Effector CD8-positive, alpha-beta T cell (primary cell): Measurements from ENCODE around the gene BCORL1.

Experiments
- DNase-seq: peaks from one replicate; lab custom pipeline; 2025; lab: John Stamatoyannopoulos, UW

Gene BCORL1

DNA sequence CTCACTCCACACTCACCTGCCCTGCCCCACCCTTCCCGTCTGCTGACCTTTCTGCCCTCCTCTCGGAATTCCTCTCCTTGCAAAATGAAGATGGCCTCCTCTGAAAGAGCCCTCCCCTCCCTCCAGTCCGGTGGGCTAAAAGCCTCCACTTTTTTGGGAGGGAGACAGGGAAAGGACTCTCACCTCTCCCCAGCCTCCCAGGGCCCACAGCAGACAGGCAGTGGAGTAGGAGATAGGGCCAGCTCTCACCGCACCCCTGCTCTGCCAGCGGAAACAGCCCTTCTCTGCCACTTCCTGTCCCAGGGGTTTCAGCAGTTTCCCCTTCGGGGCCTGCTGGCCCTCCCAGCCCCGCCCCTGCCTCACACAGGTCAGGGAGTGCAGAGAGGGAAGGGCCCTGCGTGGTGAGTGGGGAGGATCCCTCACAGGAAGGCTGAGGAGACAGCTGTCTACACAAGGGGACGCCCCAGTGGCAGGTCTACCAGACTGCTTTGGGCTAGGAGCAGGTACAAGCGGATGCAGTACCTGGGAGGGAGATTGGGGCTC, 109.6 kb downstream of the BCORL1 start:
- DNase-seq, result peak; percentile 63

GRCh38 chrX:130093271-130093670, 110.8 kb downstream of the BCORL1 start:
- DNase-seq, result no peak

- DNase-seq, result no peak
Measured at GRCh38 chrX:130094696-130095095, 112.3 kb downstream of the BCORL1 start.

DNA sequence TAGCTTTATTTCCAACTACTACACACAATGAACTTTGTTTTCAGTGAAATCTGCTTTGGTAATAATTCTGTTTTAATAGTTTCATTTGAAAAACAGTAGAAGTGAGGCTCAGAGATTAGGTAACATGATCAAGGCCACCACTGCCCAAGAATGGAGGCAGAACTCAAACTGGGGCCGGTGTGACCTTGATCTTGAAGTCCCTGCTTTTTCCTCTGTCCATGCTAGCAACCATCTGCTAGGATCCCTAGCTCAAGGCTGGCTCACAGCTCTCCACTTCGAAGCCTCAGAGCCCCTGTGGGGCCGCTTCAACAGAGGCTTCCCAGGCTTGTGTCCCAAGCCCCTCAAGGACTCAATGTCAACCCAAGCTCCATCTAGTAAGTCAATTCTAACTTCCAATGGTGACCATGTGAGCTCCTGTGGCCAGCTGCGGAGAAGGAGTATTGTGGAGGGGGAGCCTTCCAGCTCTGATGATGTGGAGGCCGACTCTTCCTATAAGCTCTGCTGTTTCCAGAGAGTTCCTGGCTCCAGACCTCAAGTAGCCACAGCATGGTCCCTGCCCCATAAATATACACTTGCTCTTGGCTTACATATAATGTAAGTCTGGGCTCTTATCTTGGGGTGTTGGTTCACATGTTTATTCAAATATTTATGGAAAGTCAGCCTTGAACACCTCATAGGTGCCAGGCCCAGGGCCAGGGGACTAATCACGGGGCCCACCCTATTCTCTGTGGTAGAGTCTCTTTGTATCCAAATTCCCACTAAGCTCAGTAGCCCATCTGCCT, 113.0 kb downstream of the BCORL1 start:
- DNase-seq, result no peak

GRCh38 chrX:130097507-130098209, 115.2 kb downstream of the BCORL1 start:
- DNase-seq, result peak; percentile 1

DNA sequence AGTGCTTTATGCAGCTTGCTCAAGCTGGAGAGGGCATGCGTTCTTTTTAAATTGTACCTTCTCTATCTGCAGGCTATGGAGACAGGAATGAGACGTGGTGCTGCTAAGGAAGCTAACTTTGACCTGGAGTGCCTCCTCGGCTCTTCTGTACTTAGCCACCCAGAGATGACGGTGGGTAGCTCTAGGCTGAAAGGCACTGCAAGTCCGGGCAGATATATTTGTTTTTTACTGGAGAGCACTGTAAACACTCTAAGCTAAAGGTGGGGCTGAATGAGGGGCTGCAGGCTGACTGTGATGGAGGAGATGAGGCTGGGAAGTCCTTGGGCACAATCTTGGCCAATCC, 115.7 kb downstream of the BCORL1 start:
- no peak for DNase-seq

- no peak for DNase-seq
Measured at GRCh38 chrX:130100180-130100579, 117.7 kb downstream of the BCORL1 start.

- no peak for DNase-seq
Measured at GRCh38 chrX:130103605-130104004, 121.2 kb downstream of the BCORL1 start.

DNA sequence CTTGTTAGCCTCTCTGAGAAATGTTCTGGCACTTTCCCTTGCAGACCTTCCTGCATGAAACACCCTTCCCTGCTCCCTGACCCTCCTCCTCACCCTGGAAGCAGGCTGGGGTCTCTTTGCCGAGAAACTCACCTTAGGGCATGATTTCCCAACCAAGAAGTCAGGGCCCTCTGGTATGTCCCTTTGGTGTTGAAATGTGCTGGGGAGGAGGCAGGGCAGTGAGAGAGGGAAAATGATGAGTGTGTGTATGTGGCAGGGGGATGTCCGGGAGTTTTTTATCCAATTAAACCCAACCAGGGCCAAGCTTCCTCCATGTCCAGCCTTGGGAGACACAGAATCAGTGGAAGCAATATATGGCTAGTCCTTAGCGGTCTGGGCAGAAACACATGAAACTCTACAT, 122.8 kb downstream of the BCORL1 start:
- DNase-seq, result no peak

- no peak for DNase-seq
Measured at GRCh38 chrX:130106071-130106470, 123.6 kb downstream of the BCORL1 start.
